HCT116 (cell line): ENCODE measurements around the gene IL5. TPM values are rescaled to one million over a fixed set of nuclear protein-coding genes. Genes with fewer than 3 reads are reported as not detected.

Experiments used
- ATAC-seq: fragments of 200-7000 bp; cut with Tn5 transposase; 2 replicates; pipeline ENCODE4 v1.9.1; 2020; ENCODE audit warnings: mild to moderate bottlenecking, moderate library complexity
- BruUV-seq: library from RNA; stranded (reverse); fragments of 400-500 nt; replicated peaks from 2 replicates; lab custom pipeline; 2021; lab: Mats Ljungman, UMichigan
- CTCF ChIA-PET: fragments of 300-600 bp; sonication (Branson Sonifier 250); formaldehyde crosslinking; loops from one replicate; lab custom pipeline; 2021; ENCODE audit warnings: antibody characterized with exemption; lab: Charles Lee
- POLR2A ChIA-PET: fragments of 300-600, 350-600 bp; sonication (Branson Sonifier 250); formaldehyde crosslinking; loops from one replicate; lab custom pipeline; 2021; ENCODE audit warnings: antibody characterized with exemption; lab: Charles Lee
- RAD21 ChIA-PET, 2 experiments: fragments of 300-600 bp; sonication (Branson Sonifier 250); formaldehyde crosslinking; loops; one replicate each; lab custom pipeline; 2023; ENCODE audit warnings: low total read pairs in 2 of 2; ENCODE audit not compliant: uncharacterized antibody in 2 of 2, unreplicated experiment in 2 of 2, low non-redundant PET in 1 of 2; lab: Charles Lee
- DNase-seq: peaks from one replicate; pipeline ENCODE4 v3.0.0-alpha.2; 2010; ENCODE audit warnings: low read depth, low spot score
- H2AFZ ChIP-seq: fragments of 200-600 bp; shearing (Covaris generic), sonication (generic); 2 replicates; pipeline ENCODE4 v1.6.1; 2017; ENCODE audit warnings: low read depth, mixed run types, mixed read lengths, antibody characterized with exemption, low read length; ENCODE audit not compliant: poor library complexity, severe bottlenecking
- H3K27ac ChIP-seq: 2 replicates; pipeline ENCODE4 v1.5.1; 2012; ENCODE audit warnings: low read depth, low read length
- H3K27me3 ChIP-seq: fragments of 200-600 bp; sonication (generic); 2 replicates; pipeline ENCODE4 v1.6.1; 2016; ENCODE audit warnings: mixed run types, low read length, mixed read lengths; ENCODE audit not compliant: insufficient read depth
- H3K36me3 ChIP-seq, 2 experiments: fragments of 200-500 bp in 1 of 2; fragments of 200-600 bp in 1 of 2; sonication (Bioruptor generic) in 1 of 2; sonication (generic) in 1 of 2; 2 replicates each; pipeline versions ENCODE4 v1.5.1 to v1.6.1; 2014 to 2016; ENCODE audit warnings: low read length in 2 of 2, inconsistent platforms in 1 of 2, mixed read lengths in 1 of 2, mixed run types in 1 of 2; ENCODE audit not compliant: insufficient read depth in 2 of 2, control insufficient read depth in 1 of 2
- H3K4me1 ChIP-seq, 2 experiments: fragments of 200-600 bp in 1 of 2; sonication (generic) in 1 of 2; 2 replicates each; pipeline versions ENCODE4 v1.5.1 to v1.6.1; 2012 to 2017; ENCODE audit warnings: low read length in 2 of 2, inconsistent platforms in 1 of 2, mild to moderate bottlenecking in 1 of 2, mixed read lengths in 1 of 2, mixed run types in 1 of 2, moderate library complexity in 1 of 2; ENCODE audit not compliant: insufficient read depth in 2 of 2, control insufficient read depth in 1 of 2
- H3K4me2 ChIP-seq: fragments of 200-600 bp; sonication (generic); 2 replicates; pipeline ENCODE4 v1.6.1; 2017; ENCODE audit warnings: mixed run types, low read length, mixed read lengths
- H3K4me3 ChIP-seq, 2 experiments: fragments of 200-600 bp in 1 of 2; sonication (generic) in 1 of 2; replicated peaks in 1 of 2; 2 replicates each; pipeline ENCODE4 v1.5.1; 2011 to 2016; ENCODE audit warnings: low read length in 2 of 2, control low read depth in 1 of 2, low read depth in 1 of 2, mild to moderate bottlenecking in 1 of 2, mixed read lengths in 1 of 2, mixed run types in 1 of 2
- H3K79me2 ChIP-seq: fragments of 200-600 bp; sonication (generic); 2 replicates; pipeline ENCODE4 v1.6.1; 2017; ENCODE audit warnings: mild to moderate bottlenecking, mixed run types, low read length, moderate library complexity, mixed read lengths; ENCODE audit not compliant: insufficient read depth
- H3K9ac ChIP-seq: fragments of 200-600 bp; sonication (generic); 2 replicates; pipeline ENCODE4 v1.6.1; 2016; ENCODE audit warnings: low read length, mixed read lengths
- H3K9me2 ChIP-seq: fragments of 200-600 bp; sonication (generic), shearing (Covaris generic); 2 replicates; pipeline ENCODE4 v1.6.1; 2017; ENCODE audit warnings: mixed run types, mild to moderate bottlenecking, moderate library complexity; ENCODE audit not compliant: insufficient read depth
- H3K9me3 ChIP-seq, 2 experiments: fragments of 200-500 bp in 1 of 2; fragments of 200-600 bp in 1 of 2; sonication (Bioruptor generic) in 1 of 2; sonication (generic) in 1 of 2; 2 replicates each; pipeline ENCODE4 v1.6.1; 2014 to 2017; ENCODE audit warnings: low read length in 2 of 2, mixed read lengths in 2 of 2, inconsistent platforms in 1 of 2, low read depth in 1 of 2, mild to moderate bottlenecking in 1 of 2, mixed run types in 1 of 2, moderate library complexity in 1 of 2; ENCODE audit not compliant: control insufficient read depth in 1 of 2, insufficient read depth in 1 of 2
- H4K20me1 ChIP-seq: fragments of 200-600 bp; sonication (generic), shearing (Covaris generic); 2 replicates; pipeline ENCODE4 v1.6.1; 2017; ENCODE audit warnings: mixed run types, mild to moderate bottlenecking, moderate library complexity; ENCODE audit not compliant: insufficient read depth
- CEBPB ChIP-seq: IDR thresholded peaks from 2 replicates; pipeline ENCODE4 v1.6.1; 2012; ENCODE audit warnings: low read depth
- ELF1 ChIP-seq: IDR thresholded peaks from 2 replicates; pipeline ENCODE4 v1.6.1; 2012; ENCODE audit warnings: low read depth, borderline replicate concordance
- EZH2phosphoT487 ChIP-seq: fragments of 200-600 bp; IDR thresholded peaks from 2 replicates; pipeline ENCODE4 v1.6.1; 2018; ENCODE audit warnings: antibody characterized with exemption, borderline replicate concordance
- FOSL1 ChIP-seq: IDR thresholded peaks from 2 replicates; pipeline ENCODE4 v1.6.1; 2012; ENCODE audit warnings: low read depth
- POLR2AphosphoS5 ChIP-seq: IDR thresholded peaks from 2 replicates; pipeline ENCODE4 v1.6.1; 2011; ENCODE audit warnings: mild to moderate bottlenecking, low read depth, low read length, moderate library complexity
- YY1 ChIP-seq: IDR thresholded peaks from 2 replicates; pipeline ENCODE4 v1.6.1; 2011; ENCODE audit warnings: low read length, low read depth, moderate library complexity, mild to moderate bottlenecking; ENCODE audit not compliant: insufficient replicate concordance; ENCODE audit errors: extremely low read depth
- intact Hi-C: fragments of 100-400 bp; cut with micrococcal nuclease; formaldehyde crosslinking; loops from 2 replicates; pipeline ENCODE4 v1.10.0; 2022
- total RNA-seq: library from RNA; stranded (reverse); gene quantifications from one replicate; pipeline ENCODE4 v1.2.1, GENCODE V29; 2021; ENCODE audit not compliant: unreplicated experiment
- TF ChIP-seq, protein P1 (sequence below): IDR thresholded peaks from 2 replicates; pipeline ENCODE4 v1.6.1; 2011; ENCODE audit warnings: mild to moderate bottlenecking, low read length, moderate library complexity; ENCODE audit not compliant: insufficient replicate concordance; ENCODE audit errors: extremely low read depth

Gene IL5
- total RNA-seq, 1 experiment from 2014 or later: not detected

DNA sequence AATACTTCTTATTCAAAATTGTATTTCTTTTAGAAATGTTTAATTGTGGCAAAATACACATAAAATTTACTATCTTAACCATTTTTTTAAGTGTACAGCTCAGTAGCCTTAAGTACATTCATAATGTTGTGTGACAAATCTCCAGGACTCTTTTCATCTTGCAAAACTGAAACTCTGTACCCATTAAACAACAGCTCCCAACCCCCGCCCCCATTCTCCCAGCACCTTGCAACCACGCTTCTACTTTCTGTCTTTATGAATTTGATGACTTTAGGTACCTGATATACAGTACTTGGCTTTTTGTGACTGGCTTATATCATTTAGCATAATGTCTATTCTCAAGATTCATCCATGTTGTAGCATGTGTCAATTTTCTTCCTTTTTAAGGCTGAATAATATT is 2.8 kb upstream of the IL5 start:
- intact Hi-C loops: no loop called here
- TF ChIP-seq FOSL1 (no peak), CEBPB (no peak), ELF1 (no peak), YY1 (no peak), POLR2AphosphoS5 (no peak)
- TF ChIP-seq, protein P1, sequence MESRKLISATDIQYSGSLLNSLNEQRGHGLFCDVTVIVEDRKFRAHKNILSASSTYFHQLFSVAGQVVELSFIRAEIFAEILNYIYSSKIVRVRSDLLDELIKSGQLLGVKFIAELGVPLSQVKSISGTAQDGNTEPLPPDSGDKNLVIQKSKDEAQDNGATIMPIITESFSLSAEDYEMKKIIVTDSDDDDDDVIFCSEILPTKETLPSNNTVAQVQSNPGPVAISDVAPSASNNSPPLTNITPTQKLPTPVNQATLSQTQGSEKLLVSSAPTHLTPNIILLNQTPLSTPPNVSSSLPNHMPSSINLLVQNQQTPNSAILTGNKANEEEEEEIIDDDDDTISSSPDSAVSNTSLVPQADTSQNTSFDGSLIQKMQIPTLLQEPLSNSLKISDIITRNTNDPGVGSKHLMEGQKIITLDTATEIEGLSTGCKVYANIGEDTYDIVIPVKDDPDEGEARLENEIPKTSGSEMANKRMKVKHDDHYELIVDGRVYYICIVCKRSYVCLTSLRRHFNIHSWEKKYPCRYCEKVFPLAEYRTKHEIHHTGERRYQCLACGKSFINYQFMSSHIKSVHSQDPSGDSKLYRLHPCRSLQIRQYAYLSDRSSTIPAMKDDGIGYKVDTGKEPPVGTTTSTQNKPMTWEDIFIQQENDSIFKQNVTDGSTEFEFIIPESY: no peak
- Histone ChIP-seq H3K27ac (no peak overlapping the region), H3K4me1 (no peaks in the 10 kb centered on the region), H3K27me3 (no peaks in the 10 kb centered on the region), H3K4me2 (no peak overlapping the region), H3K36me3 (no peaks in the 10 kb centered on the region), H3K4me3 (no peak overlapping the region), H3K9me2 (no peaks in the 10 kb centered on the region), H3K9ac (no peak overlapping the region), H3K79me2 (no peaks in the 10 kb centered on the region), H4K20me1 (no peaks in the 10 kb centered on the region), H3K9me3 (no peaks in the 10 kb centered on the region), H2AFZ (no peak overlapping the region)
- BruUV-seq: no TSS peak
- CTCF ChIA-PET: no interaction called here
- RAD21 ChIA-PET: no interaction called here
- no peak for DNase-seq
- no peak for ATAC-seq
- POLR2A ChIA-PET: no interaction called here

- intact Hi-C loops: no loop called here
- Histone ChIP-seq H3K4me2 (no peak overlapping the region), H3K9me3 (no peaks in the 10 kb centered on the region), H3K9ac (no peak overlapping the region), H3K79me2 (no peaks in the 10 kb centered on the region), H3K4me3 (no peak overlapping the region), H2AFZ (no peak overlapping the region), H3K9me2 (no peaks in the 10 kb centered on the region), H4K20me1 (no peaks in the 10 kb centered on the region), H3K27me3 (peaks cover 10% of the 10 kb centered on the region), H3K36me3 (no peaks in the 10 kb centered on the region), H3K4me1 (no peaks in the 10 kb centered on the region), H3K27ac (no peak overlapping the region)
- ATAC-seq: no peak
- ChIA-PET POLR2A (no interaction called here), RAD21 (no interaction called here), CTCF (no interaction called here)
- BruUV-seq: no TSS peak
- no peak for DNase-seq
- TF ChIP-seq FOSL1 (no peak), EZH2phosphoT487 (no peak)
Observed at GRCh38 chr5:132540764-132541163, 2.6 kb downstream of the IL5 start.
